Suprapubic skin (tissue), 4 donors: ENCODE measurements around the gene FLAD1. TPM values are rescaled to one million over a fixed set of nuclear protein-coding genes. Genes with fewer than 3 reads are reported as not detected.

Experiments used
- DNase-seq, 2 donors: peaks; one replicate each; pipeline ENCODE4 v3.0.0-alpha.2; 2019; ENCODE audit warnings: low spot score in 2 of 2
- H3K27ac ChIP-seq: fragments of 200-600 bp; sonication (generic); one replicate; pipeline ENCODE4 v1.5.1; 2019
- H3K27me3 ChIP-seq: fragments of 200-600 bp; sonication (generic); one replicate; pipeline ENCODE4 v1.5.1; 2019
- H3K36me3 ChIP-seq: fragments of 200-600 bp; sonication (generic); one replicate; pipeline ENCODE4 v1.5.1; 2019
- H3K4me1 ChIP-seq: fragments of 200-600 bp; sonication (generic); one replicate; pipeline ENCODE4 v1.5.1; 2019
- H3K4me3 ChIP-seq: fragments of 200-600 bp; sonication (generic); one replicate; pipeline ENCODE4 v1.5.1; 2019; ENCODE audit warnings: mild to moderate bottlenecking
- H3K9me3 ChIP-seq: fragments of 200-600 bp; sonication (generic); one replicate; pipeline ENCODE4 v1.5.1; 2019
- CTCF ChIP-seq, 2 donors: fragments of 200-600 bp in 1 of 2; fragments of 450-650 bp in 1 of 2; sonication (generic) in 1 of 2; IDR thresholded peaks; one replicate each; pipeline ENCODE4 v1.5.1; 2016 to 2019; ENCODE audit warnings: antibody characterized with exemption in 2 of 2, mild to moderate bottlenecking in 1 of 2, moderate library complexity in 1 of 2
- EP300 ChIP-seq: sonication (generic); formaldehyde crosslinking; IDR thresholded peaks from one replicate; pipeline ENCODE4 v1.6.1; 2017; ENCODE audit warnings: antibody characterized with exemption
- POLR2A ChIP-seq, 2 donors: fragments of 450-650 bp; IDR thresholded peaks; one replicate each; pipeline ENCODE4 v1.6.1; 2017; ENCODE audit warnings: antibody characterized with exemption in 2 of 2, mild to moderate bottlenecking in 2 of 2, moderate library complexity in 2 of 2
- POLR2AphosphoS5 ChIP-seq, 3 donors: sonication (generic); formaldehyde crosslinking; IDR thresholded peaks; one replicate each; pipeline ENCODE4 v1.6.1; 2017; ENCODE audit warnings: antibody characterized with exemption in 3 of 3
- WGBS: methylation state at CpG from one replicate; pipeline ENCODE4 v1.1.5; 2018; 5-methylcytosine and 5-hydroxymethylcytosine counted together
- total RNA-seq, 4 donors: library from RNA; depleted of rRNA; stranded (reverse); fragments of >200 nt; gene quantifications; one replicate each; pipeline ENCODE4 v1.1.0, GENCODE V29; 2016

Gene FLAD1
- total RNA-seq, 4 donors from 2014 or later = 42.0 to 59.7 (median 52.3) TPM

DNA sequence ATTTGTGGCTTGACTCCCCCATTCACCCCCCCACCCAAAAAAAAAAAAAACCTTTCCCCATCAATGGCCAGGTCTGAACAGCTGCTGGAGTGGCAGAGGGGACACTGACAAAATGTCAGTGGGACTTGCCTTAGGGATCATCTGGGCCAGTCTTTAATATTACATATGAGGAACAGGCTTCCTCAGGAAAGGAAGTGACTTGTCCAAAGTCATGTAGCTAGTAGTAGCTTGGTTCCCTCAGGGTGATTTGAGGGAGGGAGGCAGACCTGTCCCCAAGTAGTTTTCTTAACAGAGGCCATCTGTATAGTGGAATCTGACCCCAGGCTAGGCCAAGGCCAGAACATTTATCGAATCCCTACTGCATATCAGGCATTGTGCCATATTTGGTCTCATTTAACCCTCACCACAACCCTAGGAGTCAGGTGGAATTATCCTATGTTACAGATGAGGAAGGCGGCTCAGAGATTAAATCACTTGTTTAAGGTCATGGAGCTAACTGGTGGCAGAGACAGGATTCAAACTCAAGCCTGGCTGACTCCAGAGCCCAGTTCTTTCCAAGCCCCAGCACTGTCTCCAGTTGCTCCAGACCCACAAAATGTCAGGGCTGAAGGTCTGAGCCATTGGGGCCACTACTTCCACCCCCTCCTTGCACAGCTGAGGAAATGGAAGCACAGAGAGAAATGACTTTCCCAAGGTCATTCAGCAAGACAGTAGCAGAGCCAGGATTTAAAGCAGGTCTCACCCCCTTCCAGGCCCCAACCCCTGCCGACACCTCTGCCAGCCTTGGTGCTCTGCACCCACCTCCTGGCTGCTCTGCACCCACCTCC lies 29.8 kb downstream of the FLAD1 start:
- Histone ChIP-seq H3K36me3 (peaks cover 25% of the 10 kb centered on the region), H3K27me3 (no peaks in the 10 kb centered on the region), H3K4me3 (peak overlapping the region; percentile 97), H3K9me3 (no peaks in the 10 kb centered on the region), H3K4me1 (peaks cover 89% of the 10 kb centered on the region), H3K27ac (peak overlapping the region; percentile 96)
- TF ChIP-seq CTCF (IDR thresholded peaks at IDR 0.05) = no peak
- no peak for TF ChIP-seq EP300
- no peak for TF ChIP-seq POLR2AphosphoS5 (IDR thresholded peaks at IDR 0.05)
- no peak for TF ChIP-seq POLR2A (IDR thresholded peaks at IDR 0.05)
- DNase-seq = no peak
- 44% methylated on average over 2 of the region's 3 CpGs for WGBS

GRCh38 chr1:155013632-155014031 lies 30.5 kb downstream of the FLAD1 start:
- H3K36me3 ChIP-seq = peaks cover 25% of the 10 kb centered on the region
- TF ChIP-seq POLR2A (IDR thresholded peaks at IDR 0.05) (no peak), CTCF (IDR thresholded peaks at IDR 0.05) (no peak), EP300 (no peak)

GRCh38 chr1:155014709-155015508 lies 31.8 kb downstream of the FLAD1 start:
- Histone ChIP-seq H3K27ac (peak overlapping the region; percentile 96), H3K27me3 (no peaks in the 10 kb centered on the region), H3K4me3 (no peak overlapping the region), H3K9me3 (no peaks in the 10 kb centered on the region), H3K36me3 (peaks cover 25% of the 10 kb centered on the region), H3K4me1 (peaks cover 97% of the 10 kb centered on the region)
- DNase-seq = no peak
- TF ChIP-seq CTCF (IDR thresholded peaks at IDR 0.05) = no peak
- TF ChIP-seq POLR2AphosphoS5 (IDR thresholded peaks at IDR 0.05) = no peak
- TF ChIP-seq POLR2A (IDR thresholded peaks at IDR 0.05) = no peak
- TF ChIP-seq EP300 = no peak
- 84% methylated on average over 12 of the region's 31 CpGs for WGBS

More at GRCh38 chr1:155013632-155014031, 30.5 kb downstream of the FLAD1 start:
- Histone ChIP-seq H3K9me3 (no peaks in the 10 kb centered on the region), H3K4me1 (peaks cover 89% of the 10 kb centered on the region), H3K4me3 (peak overlapping the region; percentile 97), H3K27ac (peak overlapping the region; percentile 96), H3K27me3 (no peaks in the 10 kb centered on the region)
- DNase-seq = no peak
- WGBS = 36% methylated on average over 3 of the region's 8 CpGs

DNA sequence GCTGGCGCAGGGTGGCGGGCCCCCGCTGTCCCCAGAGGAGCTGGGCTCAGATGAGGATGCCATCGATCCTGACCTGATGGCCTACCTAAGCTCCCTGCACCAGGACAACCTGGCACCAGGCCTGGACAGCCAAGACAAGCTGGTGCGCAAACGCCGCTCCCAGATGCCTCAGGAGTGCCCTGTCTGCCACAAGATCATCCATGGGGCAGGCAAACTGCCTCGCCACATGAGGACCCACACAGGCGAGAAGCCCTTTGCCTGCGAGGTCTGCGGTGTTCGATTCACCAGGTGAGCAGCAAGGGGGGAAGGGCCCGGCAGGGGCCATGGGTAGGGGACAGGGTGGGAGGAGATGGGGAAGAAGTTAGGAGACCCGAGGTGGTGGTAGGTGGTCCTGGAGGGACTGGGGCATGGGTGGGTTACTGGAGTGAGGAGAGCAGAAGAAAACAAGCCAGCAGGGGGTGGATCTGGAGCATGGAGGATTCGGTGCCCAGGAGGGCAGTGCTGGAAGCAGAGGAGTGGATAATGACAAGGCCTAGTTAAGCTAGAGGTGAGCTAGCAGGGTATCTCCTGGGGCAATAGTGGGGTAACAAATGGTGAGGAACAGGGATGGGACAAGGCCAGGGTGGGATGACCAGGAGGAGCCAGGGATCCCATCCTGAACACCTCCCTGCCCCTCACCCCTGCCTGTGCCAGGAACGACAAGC lies 32.5 kb downstream of the FLAD1 start:
- no peak for TF ChIP-seq EP300
- no peak for TF ChIP-seq POLR2AphosphoS5 (IDR thresholded peaks at IDR 0.05)
- no peak for TF ChIP-seq CTCF (IDR thresholded peaks at IDR 0.05)
- TF ChIP-seq POLR2A (IDR thresholded peaks at IDR 0.05) = no peak

More for the DNA sequence above, 32.5 kb downstream of the FLAD1 start:
- no peaks in the 10 kb centered on the region for H3K9me3 ChIP-seq
- 56% methylated on average over 9 of the region's 16 CpGs for WGBS
- peaks cover 97% of the 10 kb centered on the region for H3K4me1 ChIP-seq
- H3K27ac ChIP-seq = peak overlapping the region; percentile 94
- H3K36me3 ChIP-seq = peaks cover 25% of the 10 kb centered on the region
- H3K27me3 ChIP-seq = no peaks in the 10 kb centered on the region
- no peak for DNase-seq
- no peak overlapping the region for H3K4me3 ChIP-seq
